ENCODE data around the gene CLEC4M. TPM values are rescaled to one million over a fixed set of nuclear protein-coding genes. Genes with fewer than 3 reads are reported as not detected.
"Not testable (repeated sequence)": the region's sequence is repeated elsewhere in the genome, so short reads cannot be mapped to it uniquely, and the experiment has no call there.

Gene CLEC4M
- total RNA-seq, 1 experiment from 2014 or later, result not detected

DNA sequence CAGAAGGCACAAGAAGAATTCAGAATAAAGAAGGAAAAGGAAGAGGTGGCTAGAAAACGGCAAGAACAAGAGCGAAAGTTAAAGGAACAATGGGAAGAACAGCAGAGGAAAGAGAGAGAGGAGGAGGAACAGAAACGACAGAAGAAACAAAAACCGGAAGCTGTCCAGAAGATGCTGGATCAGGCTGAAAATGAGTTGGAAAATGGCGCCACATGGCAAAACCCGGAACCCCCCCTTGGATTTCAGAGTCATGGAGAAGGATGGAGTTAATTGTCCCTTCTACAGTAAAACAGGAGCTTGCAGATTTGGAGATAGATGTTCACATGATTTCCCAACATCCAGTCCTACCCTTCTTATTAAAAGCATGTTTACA lies 22.4 kb upstream of the CLEC4M start:
- no peak for DNase-seq (ENCODE audit: low read depth)

DNA sequence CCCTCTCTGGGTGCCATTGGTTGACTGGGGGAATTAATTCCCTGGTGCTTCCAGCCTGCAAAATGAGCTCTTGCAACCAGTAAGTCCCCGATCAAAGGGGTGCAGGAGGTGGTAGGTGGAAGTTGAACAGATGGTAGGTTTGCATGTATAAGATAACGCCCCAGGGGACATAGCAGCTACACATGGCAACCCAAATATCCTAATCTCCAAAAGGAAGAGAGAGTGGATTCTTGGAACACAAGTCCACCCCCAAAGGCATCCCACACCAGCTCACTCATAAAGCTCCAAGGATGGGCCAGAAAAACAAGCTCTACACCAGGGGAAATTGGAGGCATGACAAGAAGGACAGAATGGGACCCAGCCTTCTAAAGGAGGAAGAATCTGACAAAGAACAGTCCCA lies 20.5 kb upstream of the CLEC4M start:
- DNase-seq (ENCODE audit: low read depth), result no peak

DNA sequence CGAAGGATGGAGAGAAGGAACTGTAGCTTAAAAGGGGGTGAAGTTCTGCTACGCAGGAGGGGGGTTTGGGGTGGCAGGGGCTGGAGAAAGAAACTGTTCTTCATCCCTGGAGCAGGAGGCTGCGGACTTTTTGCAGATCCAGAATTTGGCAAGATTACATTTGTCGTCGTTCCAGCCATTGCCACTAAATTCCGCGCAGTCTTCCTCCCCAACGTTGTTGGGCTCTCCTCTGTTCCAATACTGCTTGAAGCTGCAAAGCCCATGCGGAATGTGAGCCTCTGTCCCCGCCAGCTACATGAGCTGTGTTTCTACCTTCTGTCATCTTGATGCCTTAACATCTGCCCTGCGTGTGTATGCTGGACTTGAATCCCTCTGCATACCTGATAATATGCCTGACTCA lies 20.1 kb upstream of the CLEC4M start:
- DNase-seq (ENCODE audit: low read depth), result no peak

DNA sequence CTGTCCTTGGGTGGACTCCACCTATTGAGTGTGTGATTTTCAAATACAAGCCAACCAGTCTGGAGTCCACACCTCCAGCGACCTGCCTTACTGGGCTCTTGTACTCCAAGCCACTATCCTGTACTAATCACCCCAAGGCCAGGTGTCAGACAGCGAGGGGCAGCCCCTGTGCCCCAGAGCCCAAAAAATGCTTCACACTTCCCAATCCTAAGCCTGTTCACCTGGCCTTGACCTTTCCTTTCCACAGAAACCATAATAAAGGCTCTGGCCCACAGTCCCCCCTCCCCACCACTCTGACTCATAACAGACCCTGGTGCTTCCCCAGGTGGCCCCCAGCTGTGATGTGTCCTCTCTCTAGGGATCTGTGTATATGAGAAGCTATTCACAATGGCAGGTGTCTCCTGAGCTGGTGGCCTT lies 19.6 kb upstream of the CLEC4M start:
- no peak for DNase-seq (ENCODE audit: low read depth)

DNA sequence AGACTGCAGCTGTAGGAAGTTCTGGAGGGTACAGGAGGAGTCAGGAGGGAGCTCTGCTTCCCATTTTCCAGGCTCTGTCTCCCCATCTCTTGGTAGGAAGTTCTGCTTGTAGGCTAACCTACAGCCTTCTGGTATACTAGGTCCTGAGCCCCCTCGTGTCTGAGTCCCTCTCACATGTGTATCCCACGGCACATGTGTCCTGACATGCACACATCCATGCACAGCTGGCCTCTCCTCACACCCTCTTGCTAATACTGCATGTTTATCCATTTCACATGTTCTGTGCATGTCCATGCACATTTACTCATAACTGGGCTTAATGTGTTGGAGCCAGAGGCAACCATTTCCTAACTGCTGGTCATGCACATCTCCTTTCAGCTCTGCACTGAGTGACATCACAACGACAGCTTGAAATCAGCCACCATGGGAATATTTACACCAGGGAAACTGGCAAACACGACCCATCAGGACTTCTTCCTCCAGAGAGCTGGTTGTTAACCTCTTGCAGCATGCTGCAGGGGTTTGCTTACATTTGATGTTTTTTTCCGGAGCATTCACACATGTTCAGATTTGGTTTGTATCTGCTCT lies 18.8 kb upstream of the CLEC4M start:
- no peak for DNase-seq (ENCODE audit: low read depth)

DNA sequence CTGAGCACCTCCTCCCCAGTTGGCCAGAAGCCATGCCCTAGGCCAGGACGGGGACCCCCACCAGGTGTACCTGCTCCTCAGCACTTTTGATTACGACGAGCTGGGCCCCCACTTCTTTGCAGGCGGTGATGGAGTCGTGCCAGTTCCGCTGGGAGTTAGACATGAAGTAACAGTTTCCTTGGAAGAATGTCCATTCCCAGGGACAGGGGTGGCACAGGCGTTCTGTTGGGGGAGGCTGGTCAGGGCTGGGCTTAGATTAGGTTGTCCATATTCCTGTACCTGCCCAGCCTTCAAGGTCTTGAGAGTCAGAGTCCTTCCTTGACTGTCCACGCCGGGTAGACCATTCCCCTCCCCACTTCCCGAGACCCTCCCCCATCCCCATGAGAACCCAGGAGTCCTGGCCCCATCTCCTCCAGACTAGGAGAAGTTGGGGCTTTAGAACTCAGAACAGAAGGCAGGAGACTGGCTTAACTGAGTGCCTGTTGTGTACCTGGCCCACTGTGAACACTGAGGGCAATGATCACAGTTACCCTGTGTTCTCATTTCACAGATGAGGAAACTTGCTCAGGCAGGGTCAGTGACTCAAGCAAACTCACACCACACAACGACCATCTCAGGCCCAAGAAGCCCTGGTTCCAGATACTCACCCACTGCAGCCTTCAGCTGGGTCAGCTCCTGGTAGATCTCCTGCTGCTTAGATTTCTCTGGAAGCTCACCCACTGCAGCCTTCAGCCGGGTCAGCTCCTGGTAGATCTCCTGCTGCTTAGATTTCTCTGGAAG lies 18.0 kb upstream of the CLEC4M start:
- no peak for DNase-seq (ENCODE audit: low read depth)

DNA sequence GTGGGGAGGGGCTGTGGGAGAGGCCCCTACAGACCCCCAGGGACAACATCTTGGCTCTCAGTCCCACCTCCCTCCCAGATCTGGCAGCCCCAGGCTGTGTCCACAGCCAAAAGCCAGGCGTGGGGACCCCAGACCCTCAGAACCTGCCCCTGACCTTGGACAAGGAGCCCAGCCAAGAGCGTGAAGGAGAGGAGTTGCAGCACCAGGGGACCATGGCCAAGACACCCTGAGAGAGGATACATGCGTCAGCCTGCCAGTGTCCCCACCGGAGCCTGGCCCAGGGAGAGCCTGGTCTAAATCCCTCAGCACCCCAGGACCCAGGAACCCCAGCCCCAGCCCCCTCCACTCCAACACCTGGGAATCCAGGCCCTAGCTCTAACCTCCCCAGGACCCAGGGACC lies 16.7 kb upstream of the CLEC4M start:
- not testable (repeated sequence) for DNase-seq (ENCODE audit: low read depth)

DNA sequence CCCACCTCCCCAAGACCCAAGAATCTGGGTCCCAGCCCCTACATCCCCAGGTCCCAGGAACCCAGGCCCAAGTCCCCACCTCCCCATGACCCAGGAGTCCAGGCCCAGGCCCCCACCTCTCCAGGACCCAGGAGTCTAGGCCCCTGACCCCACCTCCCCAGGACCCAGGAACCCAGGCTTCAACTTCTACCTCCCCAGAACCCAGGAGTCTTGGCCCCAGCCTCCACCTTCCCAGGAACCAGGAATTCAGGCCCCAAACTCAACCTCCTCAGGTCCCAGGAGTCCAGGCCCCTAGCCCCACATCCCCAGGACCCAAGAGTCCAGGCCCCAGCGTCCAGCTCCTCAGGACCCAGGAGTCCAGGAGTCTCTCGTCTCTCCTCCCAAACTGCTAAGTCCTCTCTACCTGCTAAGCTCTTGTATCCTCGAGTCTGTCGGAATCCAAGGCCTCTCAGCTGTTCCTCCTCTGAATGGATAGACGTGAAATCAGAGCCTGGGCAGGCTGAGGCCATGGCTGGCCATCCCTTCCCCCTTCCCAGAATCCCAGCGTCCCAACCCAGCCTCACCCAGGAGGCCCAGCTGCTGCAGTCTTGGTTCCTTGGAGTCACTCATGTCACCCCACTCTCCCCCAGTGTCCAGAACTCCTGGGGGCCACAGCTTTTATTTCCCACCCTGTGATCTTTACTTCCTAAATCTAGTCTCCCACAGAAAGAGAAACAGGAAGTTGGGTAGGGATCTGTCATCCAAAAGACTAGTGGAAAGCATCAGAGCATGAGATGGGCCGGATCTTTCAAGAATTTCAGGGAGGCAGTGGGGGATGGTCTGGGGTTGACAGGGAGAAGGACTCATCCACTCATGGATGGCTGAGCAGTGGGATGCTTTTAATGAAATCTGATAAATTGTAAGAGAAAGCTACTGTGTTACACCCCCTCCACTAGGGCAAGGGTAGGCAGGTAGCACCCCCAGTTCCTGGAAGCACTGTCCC lies 15.8 kb upstream of the CLEC4M start, which contains the start of gene CD209:
Gene CD209 (minus strand): TSS at position 632 of the 982 bp plus-strand sequence. CDS start 23 bp downstream, at position 609.
- DNase-seq (ENCODE audit: low read depth), result no peak

DNA sequence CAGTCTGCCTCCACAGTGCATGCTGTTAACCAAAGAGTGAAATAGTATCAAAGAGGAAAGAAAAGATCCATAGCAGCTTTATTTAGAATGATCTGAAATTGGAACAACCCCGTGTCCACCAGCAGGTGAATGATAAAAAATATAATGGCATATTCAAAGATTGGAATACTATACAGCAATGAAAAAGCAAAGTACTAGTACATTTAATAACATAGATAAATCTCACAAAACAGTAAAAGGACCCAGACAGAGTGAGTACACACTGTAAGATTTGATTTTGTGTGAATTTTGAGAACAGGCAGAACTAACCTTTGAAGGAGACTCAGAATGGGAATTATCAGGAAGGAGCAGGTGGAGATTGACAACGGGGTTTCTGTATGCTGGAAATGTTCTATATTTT lies 14.9 kb upstream of the CLEC4M start:
- no peak for DNase-seq (ENCODE audit: low read depth)

DNA sequence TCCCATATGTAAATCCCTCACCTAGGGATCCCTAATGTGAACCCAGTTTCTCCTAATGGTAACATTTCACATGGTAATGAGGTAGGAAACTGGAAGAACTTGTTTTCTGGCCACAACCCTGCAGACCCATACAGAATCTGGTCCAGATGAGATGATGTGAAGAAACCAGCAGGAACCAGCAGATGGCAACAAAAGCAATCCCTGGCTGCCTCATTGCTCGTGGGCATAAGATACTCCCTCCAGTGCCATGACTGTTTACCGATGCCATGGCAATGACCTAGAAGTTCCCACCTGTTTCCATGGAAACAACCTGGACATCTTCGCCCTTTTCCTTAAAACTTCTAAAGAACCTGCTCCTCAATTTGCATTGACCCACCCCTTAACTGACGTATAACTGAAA lies 14.3 kb upstream of the CLEC4M start:
- peak; percentile 31 for DNase-seq (ENCODE audit: low read depth)

DNA sequence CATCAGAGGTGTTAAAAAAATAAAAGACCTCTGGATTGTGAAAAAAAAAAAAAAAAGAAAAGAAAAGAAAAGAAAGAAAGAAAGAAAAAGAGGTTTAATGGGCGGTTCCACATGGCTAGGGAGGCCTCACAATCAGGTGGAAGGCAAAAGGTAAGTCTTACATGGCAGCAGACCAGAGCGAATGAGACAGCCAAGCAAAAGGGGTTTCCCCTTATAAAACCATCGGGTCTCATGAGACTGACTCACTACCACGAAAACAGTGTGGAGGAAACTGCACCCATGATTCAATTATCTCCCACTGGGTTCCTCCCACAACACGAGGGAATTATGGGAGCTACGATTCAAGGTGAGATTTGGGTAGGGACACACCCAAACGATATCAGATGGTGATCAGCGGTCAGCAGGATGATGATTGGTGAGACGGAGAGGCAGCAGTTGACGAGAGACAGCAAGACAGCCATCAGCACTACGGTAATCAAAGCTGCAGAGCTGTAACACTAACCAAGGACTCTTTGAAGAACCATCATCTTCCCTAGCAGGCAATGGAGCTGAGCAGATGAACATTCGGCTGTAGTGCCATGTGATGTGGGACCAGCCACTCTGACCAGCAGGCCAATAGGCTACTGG lies 11.8 kb upstream of the CLEC4M start:
- no peak for DNase-seq (ENCODE audit: low read depth)

DNA sequence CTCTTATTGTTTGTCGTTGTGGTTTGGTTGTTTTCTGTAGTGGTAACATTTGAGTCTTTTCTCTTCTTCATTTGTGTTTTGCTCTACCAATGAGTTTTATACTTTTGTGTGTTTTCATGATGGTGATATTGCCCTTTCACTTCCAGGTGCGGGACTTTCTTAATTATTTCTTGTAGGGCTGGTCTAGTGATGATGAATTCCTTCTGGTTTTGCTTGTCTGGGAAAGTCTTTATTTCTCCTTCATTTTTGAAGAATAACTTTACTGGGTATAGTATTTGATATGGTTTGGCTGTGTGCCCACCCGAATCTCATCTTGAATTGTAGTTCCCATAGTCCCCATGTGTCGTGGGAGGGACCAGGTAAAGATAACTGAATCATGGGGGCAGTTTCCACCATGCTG lies 6.8 kb upstream of the CLEC4M start:
- DNase-seq (ENCODE audit: low read depth), result no peak

DNA sequence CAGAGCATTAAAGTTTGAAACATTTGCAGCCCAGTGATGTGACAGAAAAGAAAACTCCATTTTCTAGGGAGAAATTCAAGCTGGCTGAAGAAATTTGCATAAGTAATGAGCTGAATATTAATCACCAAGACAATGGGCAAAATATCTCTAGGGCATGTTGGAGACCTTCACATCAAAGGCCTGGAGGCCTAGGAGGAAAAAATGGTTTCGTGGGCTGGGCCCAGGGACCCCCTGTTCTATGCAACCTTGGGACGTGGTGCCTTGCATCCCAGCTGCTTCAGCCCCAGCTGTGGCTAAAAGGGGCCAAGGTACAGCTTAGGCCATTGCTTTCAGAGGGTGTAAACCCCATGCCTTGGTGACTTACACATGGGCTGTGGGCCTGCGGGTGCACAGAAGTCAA lies 5.7 kb upstream of the CLEC4M start:
- DNase-seq (ENCODE audit: low read depth), result no peak

DNA sequence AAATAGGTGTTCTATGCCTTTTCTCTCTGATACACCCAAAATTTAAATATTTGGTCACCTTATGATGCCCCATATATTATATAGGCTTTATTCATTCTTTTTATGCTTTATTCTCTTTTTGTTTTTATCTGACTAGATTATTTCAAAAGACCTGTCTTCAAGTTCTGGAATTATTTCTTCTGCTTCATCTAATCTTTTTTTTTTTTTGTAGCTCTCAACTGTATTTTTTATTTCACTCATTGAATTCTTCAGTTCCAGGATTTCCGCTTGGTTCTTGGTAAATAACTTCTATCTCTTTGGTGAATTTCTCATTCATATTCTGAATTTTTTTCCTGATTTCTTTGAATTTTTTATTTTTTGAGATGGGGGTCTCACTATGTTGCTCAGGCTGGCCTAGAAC lies 3.9 kb upstream of the CLEC4M start:
- no peak for DNase-seq (ENCODE audit: low read depth)

DNA sequence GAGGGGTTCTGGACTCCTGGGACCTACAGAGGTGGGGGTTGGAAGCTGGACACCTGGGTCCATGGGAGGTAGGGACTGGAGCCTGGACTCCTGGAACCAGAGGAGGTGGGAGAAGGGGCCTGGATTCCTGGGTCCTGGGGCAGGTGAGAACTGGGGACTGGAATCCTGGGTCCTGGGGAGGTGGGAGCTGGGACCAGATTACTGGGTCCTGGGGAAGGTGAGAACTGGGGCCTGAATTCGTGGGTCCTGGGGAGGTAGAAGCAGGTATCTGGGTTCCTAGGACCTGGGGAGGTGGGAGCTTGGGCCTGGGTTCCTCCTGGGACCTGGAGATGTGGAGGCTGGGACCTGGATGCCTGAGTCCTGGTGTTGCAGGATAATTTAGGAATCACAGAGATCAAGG lies 653 bp downstream of the CLEC4M start:
- DNase-seq (ENCODE audit: low read depth), result no peak

DNA sequence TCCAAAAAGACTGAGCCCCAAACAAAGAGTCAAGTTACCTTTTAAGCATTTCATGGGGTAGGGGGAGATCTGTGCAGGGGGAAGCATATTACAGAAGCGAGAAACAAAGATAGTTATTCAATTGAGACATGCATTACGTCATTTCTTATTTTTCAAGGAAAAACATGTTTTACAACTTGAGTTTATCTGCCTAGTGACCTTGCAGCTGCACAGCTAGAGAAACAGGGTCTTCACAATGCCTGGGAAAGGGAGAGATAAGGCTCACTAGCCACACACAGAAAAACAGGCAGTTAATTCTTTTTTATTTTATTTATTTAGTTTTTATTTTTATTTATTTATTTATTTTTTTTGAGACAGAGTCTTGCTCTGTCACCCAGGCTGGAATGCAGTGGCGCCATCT lies 1.1 kb downstream of the CLEC4M start:
- not testable (repeated sequence) for DNase-seq (ENCODE audit: low read depth)

DNA sequence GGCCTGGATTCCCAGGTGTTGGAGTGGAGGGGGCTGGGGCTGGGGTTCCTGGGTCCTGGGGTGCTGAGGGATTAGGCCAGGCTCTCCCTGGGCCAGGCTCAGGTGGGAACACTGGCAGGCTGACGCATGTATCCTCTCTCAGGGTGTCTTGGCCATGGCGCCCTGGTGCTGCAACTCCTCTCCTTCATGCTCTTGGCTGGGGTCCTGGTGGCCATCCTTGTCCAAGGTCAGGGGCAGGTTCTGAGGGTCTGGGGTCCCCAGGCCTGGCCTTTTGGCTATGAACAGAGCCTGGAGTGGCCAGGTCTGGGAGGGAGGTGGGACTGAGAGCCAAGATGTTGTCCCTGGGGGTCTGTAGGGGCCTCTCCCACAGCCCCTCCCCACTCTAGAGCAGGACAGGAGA lies 2.0 kb downstream of the CLEC4M start:
- DNase-seq (ENCODE audit: low read depth), result not testable (repeated sequence)

DNA sequence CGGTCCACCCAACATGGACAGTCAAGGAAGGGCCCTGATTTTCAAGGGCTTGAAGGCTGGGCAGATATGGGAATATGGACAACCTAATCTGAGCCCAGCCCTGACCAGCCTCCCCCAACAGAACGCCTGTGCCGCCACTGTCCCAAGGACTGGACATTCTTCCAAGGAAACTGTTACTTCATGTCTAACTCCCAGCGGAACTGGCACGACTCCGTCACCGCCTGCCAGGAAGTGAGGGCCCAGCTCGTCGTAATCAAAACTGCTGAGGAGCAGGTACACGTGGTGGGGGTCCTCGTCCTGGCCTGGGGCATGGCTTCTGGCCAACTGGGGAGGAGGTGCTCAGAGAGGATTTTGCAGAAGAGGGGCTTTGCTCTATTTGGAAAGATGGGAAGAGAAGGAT lies 3.5 kb downstream of the CLEC4M start:
- DNase-seq (ENCODE audit: low read depth), result no peak

DNA sequence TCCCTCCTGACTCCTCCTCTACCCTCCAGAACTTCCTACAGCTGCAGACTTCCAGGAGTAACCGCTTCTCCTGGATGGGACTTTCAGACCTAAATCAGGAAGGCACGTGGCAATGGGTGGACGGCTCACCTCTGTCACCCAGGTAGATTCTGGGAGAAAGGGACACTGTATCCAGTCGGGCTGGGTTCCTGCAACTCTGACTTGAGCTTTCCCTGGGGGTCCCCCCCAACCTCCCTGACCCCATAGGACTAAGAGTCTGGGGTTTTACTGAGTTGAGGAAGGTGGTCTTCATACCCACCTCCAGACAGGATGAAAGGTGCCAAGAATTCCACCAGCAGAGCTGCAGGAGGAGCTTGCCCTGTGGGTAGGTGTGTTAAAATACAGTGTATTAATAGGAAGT lies 4.4 kb downstream of the CLEC4M start:
- no peak for DNase-seq (ENCODE audit: low read depth)

DNA sequence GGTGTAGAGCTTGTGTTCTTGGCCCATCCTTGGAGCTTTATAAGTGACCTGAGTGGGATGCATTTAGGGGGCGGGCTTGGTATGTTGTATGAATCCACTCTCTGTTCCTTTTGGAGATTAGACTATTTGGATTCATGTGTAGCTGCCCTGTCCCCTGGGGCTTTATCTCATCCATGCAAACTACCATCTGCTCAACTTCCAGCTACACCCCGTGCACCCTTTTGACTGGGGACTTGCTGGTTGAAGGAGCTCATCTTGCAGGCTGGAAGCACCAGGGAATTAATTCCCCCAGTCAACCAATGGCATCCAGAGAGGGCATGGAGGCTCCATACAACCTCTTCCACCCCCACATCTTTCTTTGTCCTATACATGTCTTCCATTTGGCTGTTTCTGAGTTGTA lies 6.1 kb downstream of the CLEC4M start:
- no peak for DNase-seq (ENCODE audit: low read depth)

DNA sequence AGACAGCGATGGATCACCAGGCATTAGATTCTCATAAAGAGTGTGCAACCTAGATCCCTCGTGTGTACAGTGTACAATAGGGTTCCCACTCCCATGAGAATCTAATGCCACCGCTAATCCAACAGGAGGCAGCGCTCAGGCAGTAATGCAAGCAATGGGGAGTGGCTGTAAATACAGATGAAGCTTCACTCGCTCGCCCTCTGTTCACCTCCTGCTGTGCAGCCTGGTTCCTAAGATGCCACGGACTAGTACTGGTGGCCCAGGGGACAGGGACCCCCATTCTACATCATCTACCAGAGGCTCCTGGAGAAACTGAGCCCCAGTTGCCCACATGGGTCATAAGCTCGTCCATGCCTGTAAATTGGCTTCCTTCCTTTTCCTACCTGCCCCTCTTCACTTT lies 8.0 kb downstream of the CLEC4M start:
- no peak for DNase-seq (ENCODE audit: low read depth)

DNA sequence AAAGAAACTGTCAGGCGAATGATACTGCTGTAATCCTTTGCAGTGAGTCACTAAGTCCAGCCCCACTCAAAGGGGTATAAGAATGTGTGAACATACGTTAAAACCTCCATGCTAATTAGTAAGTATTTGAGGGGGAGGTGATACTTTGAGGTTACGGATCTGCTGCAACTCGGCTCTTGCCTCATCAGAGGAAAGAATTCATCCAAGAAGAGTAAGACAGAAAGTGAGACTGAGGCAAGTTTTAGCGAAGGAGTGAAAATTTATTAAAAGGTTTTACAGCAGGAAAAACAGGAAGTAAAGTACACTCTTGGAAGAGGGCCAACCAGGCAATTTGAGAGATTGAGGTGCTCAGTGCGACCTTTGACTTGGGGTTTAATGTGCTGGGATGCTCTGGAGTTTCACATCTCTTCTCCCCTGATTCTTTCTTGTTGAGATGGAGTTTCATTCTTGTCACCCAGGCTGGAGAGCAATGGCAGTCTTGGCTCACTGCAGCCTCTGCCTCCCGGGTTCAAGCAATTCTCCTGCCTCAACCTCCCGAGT lies 9.8 kb downstream of the CLEC4M start:
- DNase-seq (ENCODE audit: low read depth), result peak; percentile 12
